ENCODE results near the gene PCSK9.
"Not testable (repeated sequence)": the region's sequence is repeated elsewhere in the genome, so short reads cannot be mapped to it uniquely, and the experiment has no call there.

The PCSK9 gene

GRCh38 chr1:55031098-55031497 is 8.2 kb upstream of the PCSK9 start:
- not testable (repeated sequence) for H3K27ac ChIP-seq (ENCODE audit: low read depth, low read length); H3K4me3 ChIP-seq (ENCODE audit: low read depth in 1 of 2, low read length in 2 of 2); H3K27me3 ChIP-seq (ENCODE audit: control insufficient read depth in 1 of 2, insufficient read depth in 2 of 2, low read length in 2 of 2); H3K4me1 ChIP-seq (ENCODE audit: control insufficient read depth in 1 of 2, insufficient read depth in 2 of 2, low read length in 2 of 2); H3K9me3 ChIP-seq (ENCODE audit: control insufficient read depth in 1 of 2, low read length in 2 of 2); H3K36me3 ChIP-seq (ENCODE audit: control insufficient read depth in 1 of 2, insufficient read depth in 2 of 2, low read length in 2 of 2); H3K9ac ChIP-seq (ENCODE audit: low read depth in 1 of 2, low read length in 2 of 2)

GRCh38 chr1:55033265-55033614 is 6.1 kb upstream of the PCSK9 start:
- H3K4me3 ChIP-seq (ENCODE audit: low read depth in 1 of 2, low read length in 2 of 2), result no peak overlapping the region
- peaks cover 3 to 5% of the 10 kb centered on the region in 2 donors for H3K4me1 ChIP-seq (ENCODE audit: control insufficient read depth in 1 of 2, insufficient read depth in 2 of 2, low read length in 2 of 2)
- no peaks in the 10 kb centered on the region for H3K9me3 ChIP-seq (ENCODE audit: control insufficient read depth in 1 of 2, low read length in 2 of 2)
- H3K27ac ChIP-seq (ENCODE audit: low read depth, low read length), result no peak overlapping the region
- H3K36me3 ChIP-seq (ENCODE audit: control insufficient read depth in 1 of 2, insufficient read depth in 2 of 2, low read length in 2 of 2), result no peaks in the 10 kb centered on the region
- H3K27me3 ChIP-seq (ENCODE audit: control insufficient read depth in 1 of 2, insufficient read depth in 2 of 2, low read length in 2 of 2), result peaks cover 0 to 6% of the 10 kb centered on the region in 2 donors
- no peak overlapping the region for H3K9ac ChIP-seq (ENCODE audit: low read depth in 1 of 2, low read length in 2 of 2)

GRCh38 chr1:55034476-55035133 is 4.7 kb upstream of the PCSK9 start:
- Histone ChIP-seq H3K4me1 (ENCODE audit: control insufficient read depth in 1 of 2, insufficient read depth in 2 of 2, low read length in 2 of 2) (peaks cover 11% of the 10 kb centered on the region in 2 donors), H3K27me3 (ENCODE audit: control insufficient read depth in 1 of 2, insufficient read depth in 2 of 2, low read length in 2 of 2) (peaks cover 0 to 11% of the 10 kb centered on the region in 2 donors), H3K27ac (ENCODE audit: low read depth, low read length) (no peak overlapping the region), H3K9me3 (ENCODE audit: control insufficient read depth in 1 of 2, low read length in 2 of 2) (no peaks in the 10 kb centered on the region), H3K36me3 (ENCODE audit: control insufficient read depth in 1 of 2, insufficient read depth in 2 of 2, low read length in 2 of 2) (no peaks in the 10 kb centered on the region), H3K9ac (ENCODE audit: low read depth in 1 of 2, low read length in 2 of 2) (no peak overlapping the region), H3K4me3 (ENCODE audit: low read depth in 1 of 2, low read length in 2 of 2) (no peak overlapping the region)

GRCh38 chr1:55035904-55036303 is 3.4 kb upstream of the PCSK9 start:
- Histone ChIP-seq H3K27ac (ENCODE audit: low read depth, low read length) (no peak overlapping the region), H3K4me3 (ENCODE audit: low read depth in 1 of 2, low read length in 2 of 2) (no peak overlapping the region), H3K9ac (ENCODE audit: low read depth in 1 of 2, low read length in 2 of 2) (no peak overlapping the region), H3K4me1 (ENCODE audit: control insufficient read depth in 1 of 2, insufficient read depth in 2 of 2, low read length in 2 of 2) (peaks cover 14 to 16% of the 10 kb centered on the region in 2 donors), H3K9me3 (ENCODE audit: control insufficient read depth in 1 of 2, low read length in 2 of 2) (no peaks in the 10 kb centered on the region), H3K36me3 (ENCODE audit: control insufficient read depth in 1 of 2, insufficient read depth in 2 of 2, low read length in 2 of 2) (no peaks in the 10 kb centered on the region), H3K27me3 (ENCODE audit: control insufficient read depth in 1 of 2, insufficient read depth in 2 of 2, low read length in 2 of 2) (peaks cover 0 to 14% of the 10 kb centered on the region in 2 donors)

- no peaks in the 10 kb centered on the region for H3K36me3 ChIP-seq (ENCODE audit: control insufficient read depth in 1 of 2, insufficient read depth in 2 of 2, low read length in 2 of 2)
- H3K9me3 ChIP-seq (ENCODE audit: control insufficient read depth in 1 of 2, low read length in 2 of 2), result no peaks in the 10 kb centered on the region
- H3K27ac ChIP-seq (ENCODE audit: low read depth, low read length), result no peak overlapping the region
- H3K4me3 ChIP-seq (ENCODE audit: low read depth in 1 of 2, low read length in 2 of 2), result no peak overlapping the region
- peaks cover 16 to 18% of the 10 kb centered on the region in 2 donors for H3K4me1 ChIP-seq (ENCODE audit: control insufficient read depth in 1 of 2, insufficient read depth in 2 of 2, low read length in 2 of 2)
- H3K9ac ChIP-seq (ENCODE audit: low read depth in 1 of 2, low read length in 2 of 2), result no peak overlapping the region
- peaks cover 0 to 17% of the 10 kb centered on the region in 2 donors for H3K27me3 ChIP-seq (ENCODE audit: control insufficient read depth in 1 of 2, insufficient read depth in 2 of 2, low read length in 2 of 2)
These were observed 1.4 kb upstream of the PCSK9 start for GRCh38 chr1:55037733-55038551.

- H3K36me3 ChIP-seq (ENCODE audit: control insufficient read depth in 1 of 2, insufficient read depth in 2 of 2, low read length in 2 of 2), result no peaks in the 10 kb centered on the region
- H3K9me3 ChIP-seq (ENCODE audit: control insufficient read depth in 1 of 2, low read length in 2 of 2), result no peaks in the 10 kb centered on the region
- H3K4me1 ChIP-seq (ENCODE audit: control insufficient read depth in 1 of 2, insufficient read depth in 2 of 2, low read length in 2 of 2), result peaks cover 16 to 18% of the 10 kb centered on the region in 2 donors
- no peak overlapping the region for H3K27ac ChIP-seq (ENCODE audit: low read depth, low read length)
- H3K4me3 ChIP-seq (ENCODE audit: low read depth in 1 of 2, low read length in 2 of 2), result no peak overlapping the region
- no peak overlapping the region for H3K9ac ChIP-seq (ENCODE audit: low read depth in 1 of 2, low read length in 2 of 2)
- peaks cover 0 to 17% of the 10 kb centered on the region in 2 donors for H3K27me3 ChIP-seq (ENCODE audit: control insufficient read depth in 1 of 2, insufficient read depth in 2 of 2, low read length in 2 of 2)
These were observed 853 bp upstream of the PCSK9 start for GRCh38 chr1:55038552-55038838.

GRCh38 chr1:55038974-55039341 is 390 bp upstream of the PCSK9 start:
- no peaks in the 10 kb centered on the region for H3K9me3 ChIP-seq (ENCODE audit: control insufficient read depth in 1 of 2, low read length in 2 of 2)
- H3K36me3 ChIP-seq (ENCODE audit: control insufficient read depth in 1 of 2, insufficient read depth in 2 of 2, low read length in 2 of 2), result no peaks in the 10 kb centered on the region
- peak overlapping the region in 1 of 2 donors; percentile 27 for H3K9ac ChIP-seq (ENCODE audit: low read depth in 1 of 2, low read length in 2 of 2)
- peaks cover 0 to 17% of the 10 kb centered on the region in 2 donors for H3K27me3 ChIP-seq (ENCODE audit: control insufficient read depth in 1 of 2, insufficient read depth in 2 of 2, low read length in 2 of 2)
- H3K4me3 ChIP-seq (ENCODE audit: low read depth in 1 of 2, low read length in 2 of 2), result peak overlapping the region; percentile 59 to 68
- peaks cover 16 to 18% of the 10 kb centered on the region in 2 donors for H3K4me1 ChIP-seq (ENCODE audit: control insufficient read depth in 1 of 2, insufficient read depth in 2 of 2, low read length in 2 of 2)
- H3K27ac ChIP-seq (ENCODE audit: low read depth, low read length), result no peak overlapping the region

GRCh38 chr1:55040083-55040932 is 960 bp downstream of the PCSK9 start:
- Histone ChIP-seq H3K27ac (ENCODE audit: low read depth, low read length) (no peak overlapping the region), H3K27me3 (ENCODE audit: control insufficient read depth in 1 of 2, insufficient read depth in 2 of 2, low read length in 2 of 2) (peaks cover 0 to 17% of the 10 kb centered on the region in 2 donors), H3K9ac (ENCODE audit: low read depth in 1 of 2, low read length in 2 of 2) (peak overlapping the region in 1 of 2 donors; percentile 49), H3K36me3 (ENCODE audit: control insufficient read depth in 1 of 2, insufficient read depth in 2 of 2, low read length in 2 of 2) (peaks cover 0 to 12% of the 10 kb centered on the region in 2 donors), H3K9me3 (ENCODE audit: control insufficient read depth in 1 of 2, low read length in 2 of 2) (no peaks in the 10 kb centered on the region), H3K4me1 (ENCODE audit: control insufficient read depth in 1 of 2, insufficient read depth in 2 of 2, low read length in 2 of 2) (peaks cover 16 to 18% of the 10 kb centered on the region in 2 donors), H3K4me3 (ENCODE audit: low read depth in 1 of 2, low read length in 2 of 2) (peak overlapping the region; percentile 59 to 68)

- Histone ChIP-seq H3K27me3 (ENCODE audit: control insufficient read depth in 1 of 2, insufficient read depth in 2 of 2, low read length in 2 of 2) (peaks cover 0 to 14% of the 10 kb centered on the region in 2 donors), H3K4me1 (ENCODE audit: control insufficient read depth in 1 of 2, insufficient read depth in 2 of 2, low read length in 2 of 2) (peaks cover 12 to 15% of the 10 kb centered on the region in 2 donors), H3K9me3 (ENCODE audit: control insufficient read depth in 1 of 2, low read length in 2 of 2) (no peaks in the 10 kb centered on the region), H3K4me3 (ENCODE audit: low read depth in 1 of 2, low read length in 2 of 2) (peak overlapping the region; percentile 59 to 68), H3K27ac (ENCODE audit: low read depth, low read length) (no peak overlapping the region), H3K36me3 (ENCODE audit: control insufficient read depth in 1 of 2, insufficient read depth in 2 of 2, low read length in 2 of 2) (peaks cover 0 to 18% of the 10 kb centered on the region in 2 donors), H3K9ac (ENCODE audit: low read depth in 1 of 2, low read length in 2 of 2) (peak overlapping the region in 1 of 2 donors; percentile 47)
These were observed 1.7 kb downstream of the PCSK9 start for GRCh38 chr1:55040933-55041494.

All from duodenal mucosa (tissue), 2 donors.